BJ (cell line): ENCODE measurements around the gene PDZD4. TPM values are rescaled to one million over a fixed set of nuclear protein-coding genes. Genes with fewer than 3 reads are reported as not detected.

Source experiments
- CTCF ChIA-PET: fragments of 350-600 bp; formaldehyde crosslinking; extraction: SDS; loops from one replicate; lab custom pipeline; 2021; ENCODE audit warnings: antibody characterized with exemption, inconsistent platforms; lab: Yijun Ruan, JAX
- POLR2A ChIA-PET: fragments of 300-600 bp; sonication (Branson Sonifier 250); formaldehyde crosslinking; extraction: SDS; loops from one replicate; lab custom pipeline; 2021; ENCODE audit warnings: antibody characterized with exemption; lab: Charles Lee
- DNase-seq: peaks from one replicate; pipeline ENCODE4 v3.0.0-alpha.2; 2011; ENCODE audit warnings: low read depth
- H3K27me3 ChIP-seq: 2 replicates; pipeline ENCODE4 v1.6.0; 2011; ENCODE audit warnings: low read length; ENCODE audit not compliant: control insufficient read depth, insufficient read depth
- H3K36me3 ChIP-seq: 2 replicates; pipeline ENCODE4 v1.5.1; 2011; ENCODE audit warnings: low read length; ENCODE audit not compliant: control insufficient read depth, insufficient read depth
- H3K4me3 ChIP-seq: 2 replicates; pipeline ENCODE4 v1.5.1; 2011; ENCODE audit warnings: low read depth, mild to moderate bottlenecking, control low read depth, low read length
- polyA plus RNA-seq: library from polyadenylated mRNA; depleted of rRNA; stranded (reverse); fragments of >200 nt; gene quantifications from 2 replicates; pipeline ENCODE4 v1.2.3, GENCODE V29; 2011
- TF ChIP-seq, protein P1 (sequence below): IDR thresholded peaks from 2 replicates; pipeline ENCODE4 v1.5.1; 2011; ENCODE audit warnings: low read depth, mild to moderate bottlenecking, control low read depth, inconsistent platforms, low read length, moderate library complexity; ENCODE audit not compliant: insufficient read depth

PDZD4 gene
- polyA plus RNA-seq, 1 experiment: 0.82 TPM

DNA sequence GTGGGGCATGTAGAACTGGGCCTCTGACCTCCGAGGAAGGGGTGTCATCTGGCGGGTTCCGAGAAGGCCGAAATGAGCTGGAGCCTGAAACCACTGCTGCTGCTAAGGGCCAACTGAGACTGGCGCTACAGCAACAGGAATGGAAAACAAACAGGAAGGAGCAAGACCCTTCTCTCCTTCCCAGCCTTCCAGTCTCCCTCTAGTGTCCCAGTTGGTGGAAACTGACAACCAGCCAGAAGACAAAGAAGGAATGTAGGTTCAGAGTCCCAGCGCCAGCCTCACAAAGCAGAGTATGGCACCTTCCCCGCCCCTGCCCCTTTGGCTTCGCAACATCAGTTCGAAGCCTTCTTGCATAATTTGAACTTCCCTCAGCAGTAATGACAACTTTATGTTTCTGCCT is 24.4 kb upstream of the PDZD4 start:
- Histone ChIP-seq H3K36me3 (no peaks in the 10 kb centered on the region), H3K4me3 (no peak overlapping the region), H3K27me3 (no peaks in the 10 kb centered on the region; the same call in 1 of the 2 replicates)
- TF ChIP-seq, protein P1, sequence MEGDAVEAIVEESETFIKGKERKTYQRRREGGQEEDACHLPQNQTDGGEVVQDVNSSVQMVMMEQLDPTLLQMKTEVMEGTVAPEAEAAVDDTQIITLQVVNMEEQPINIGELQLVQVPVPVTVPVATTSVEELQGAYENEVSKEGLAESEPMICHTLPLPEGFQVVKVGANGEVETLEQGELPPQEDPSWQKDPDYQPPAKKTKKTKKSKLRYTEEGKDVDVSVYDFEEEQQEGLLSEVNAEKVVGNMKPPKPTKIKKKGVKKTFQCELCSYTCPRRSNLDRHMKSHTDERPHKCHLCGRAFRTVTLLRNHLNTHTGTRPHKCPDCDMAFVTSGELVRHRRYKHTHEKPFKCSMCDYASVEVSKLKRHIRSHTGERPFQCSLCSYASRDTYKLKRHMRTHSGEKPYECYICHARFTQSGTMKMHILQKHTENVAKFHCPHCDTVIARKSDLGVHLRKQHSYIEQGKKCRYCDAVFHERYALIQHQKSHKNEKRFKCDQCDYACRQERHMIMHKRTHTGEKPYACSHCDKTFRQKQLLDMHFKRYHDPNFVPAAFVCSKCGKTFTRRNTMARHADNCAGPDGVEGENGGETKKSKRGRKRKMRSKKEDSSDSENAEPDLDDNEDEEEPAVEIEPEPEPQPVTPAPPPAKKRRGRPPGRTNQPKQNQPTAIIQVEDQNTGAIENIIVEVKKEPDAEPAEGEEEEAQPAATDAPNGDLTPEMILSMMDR: 0 out of 2 replicates have a peak, but pooled peaks have one; percentile 5
- DNase-seq: no peak
- POLR2A ChIA-PET: no interaction called here
- CTCF ChIA-PET: no interaction called here

- POLR2A ChIA-PET: no interaction called here
- CTCF ChIA-PET: no interaction called here
- no peak for DNase-seq
- TF ChIP-seq, protein P1: no peak
- no peaks in the 10 kb centered on the region for H3K36me3 ChIP-seq
- H3K4me3 ChIP-seq: no peak overlapping the region
- no peaks in the 10 kb centered on the region; the same call in 1 of the 2 replicates for H3K27me3 ChIP-seq
Observed at GRCh38 chrX:153853902-153854267, 23.5 kb upstream of the PDZD4 start.

GRCh38 chrX:153853180-153853901 is 23.0 kb upstream of the PDZD4 start:
- ChIA-PET CTCF (no interaction called here), POLR2A (no interaction called here)
- no peak for DNase-seq
- H3K27me3 ChIP-seq: no peaks in the 10 kb centered on the region; the same call in 1 of the 2 replicates
- TF ChIP-seq, protein P1: no peak
- no peaks in the 10 kb centered on the region for H3K36me3 ChIP-seq
- no peak overlapping the region for H3K4me3 ChIP-seq

- H3K27me3 ChIP-seq: no peaks in the 10 kb centered on the region; the same call in 1 of the 2 replicates
- ChIA-PET CTCF (no interaction called here), POLR2A (no interaction called here)
- DNase-seq: no peak
- no peaks in the 10 kb centered on the region for H3K36me3 ChIP-seq
- TF ChIP-seq, protein P1: no peak
- no peak overlapping the region for H3K4me3 ChIP-seq
Observed at GRCh38 chrX:153851981-153852380, 21.6 kb upstream of the PDZD4 start.

DNA sequence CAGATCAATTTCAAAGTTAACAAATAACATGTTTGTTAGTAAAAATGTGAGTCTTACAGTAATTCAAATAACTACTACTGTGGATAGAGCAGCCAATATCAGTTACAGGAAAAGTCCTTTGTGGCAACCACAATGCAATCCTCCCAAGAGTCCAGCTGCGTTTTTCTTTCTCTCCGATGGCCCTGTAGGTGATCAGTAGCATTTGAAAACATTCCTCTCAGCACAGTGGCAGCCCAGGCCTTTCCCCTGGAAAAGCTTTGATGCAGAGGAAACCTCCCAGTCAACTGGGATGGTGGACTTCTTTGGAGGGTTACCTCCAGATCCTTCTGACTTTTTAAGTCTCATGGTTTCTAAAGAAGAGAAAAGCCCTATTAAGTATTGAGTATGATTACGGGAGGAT is 18.0 kb upstream of the PDZD4 start:
- CTCF ChIA-PET: no interaction called here
- Histone ChIP-seq H3K4me3 (no peak overlapping the region), H3K27me3 (peaks cover 5% of the 10 kb centered on the region), H3K36me3 (no peaks in the 10 kb centered on the region)
- TF ChIP-seq, protein P1: no peak
- DNase-seq: no peak
- POLR2A ChIA-PET: no interaction called here
